Purkinje cell (primary cell): ENCODE data around the gene RTP5. TPM values are rescaled to one million over a fixed set of nuclear protein-coding genes. Genes with fewer than 3 reads are reported as not detected.

Experiments used
- polyA plus RNA-seq: library from polyadenylated mRNA; unstranded; fragments of >200 nt; fragmentation: Nextera tagmentation; gene quantifications from 2 replicates; pipeline ENCODE4 v1.2.1, GENCODE V29; 2014

RTP5 gene
- not detected in 2 replicates for polyA plus RNA-seq

GRCh38 chr2:241869087-241869961, at the start of gene RTP5:
Gene RTP5, plus strand, starts transcription at chr2:241869729. Its CDS starts 28 bp downstream, at chr2:241869757.

GRCh38 chr2:241858206-241859016, 11.1 kb upstream of the RTP5 start, which contains the start of gene PDCD1:
Gene PDCD1, minus strand, starts transcription at chr2:241858894. Its CDS starts 56 bp downstream, at chr2:241858838.

Other genes with a start within 250 kb of the RTP5 start
- gene THAP4, start 232.6 kb upstream of the RTP5 start, polyA plus RNA-seq: 70.0 and 93.1 TPM in 2 replicates
- 18.9 and 36.5 TPM in 2 replicates for gene ATG4B, start 232.0 kb upstream of the RTP5 start, polyA plus RNA-seq
- 4.2 and 7.2 TPM in 2 replicates for gene DTYMK, start 182.9 kb upstream of the RTP5 start, polyA plus RNA-seq
- 1.5 and 5.1 TPM in 2 replicates for gene ING5, start 167.7 kb upstream of the RTP5 start, polyA plus RNA-seq
- 0.79 and 2.3 TPM in 2 replicates for gene D2HGDH, start 135.1 kb upstream of the RTP5 start, polyA plus RNA-seq
- gene GAL3ST2, start 92.9 kb upstream of the RTP5 start, polyA plus RNA-seq: not detected in 2 replicates
- not detected in 2 replicates for gene NEU4, start 60.5 kb upstream of the RTP5 start, polyA plus RNA-seq
- gene PDCD1, start 10.8 kb upstream of the RTP5 start, polyA plus RNA-seq: not detected in 2 replicates